Measurements from ENCODE around the gene ODC1.
"Not testable (repeated sequence)": the region's sequence is repeated elsewhere in the genome, so short reads cannot be mapped to it uniquely, and the experiment has no call there.

The ODC1 gene

DNA sequence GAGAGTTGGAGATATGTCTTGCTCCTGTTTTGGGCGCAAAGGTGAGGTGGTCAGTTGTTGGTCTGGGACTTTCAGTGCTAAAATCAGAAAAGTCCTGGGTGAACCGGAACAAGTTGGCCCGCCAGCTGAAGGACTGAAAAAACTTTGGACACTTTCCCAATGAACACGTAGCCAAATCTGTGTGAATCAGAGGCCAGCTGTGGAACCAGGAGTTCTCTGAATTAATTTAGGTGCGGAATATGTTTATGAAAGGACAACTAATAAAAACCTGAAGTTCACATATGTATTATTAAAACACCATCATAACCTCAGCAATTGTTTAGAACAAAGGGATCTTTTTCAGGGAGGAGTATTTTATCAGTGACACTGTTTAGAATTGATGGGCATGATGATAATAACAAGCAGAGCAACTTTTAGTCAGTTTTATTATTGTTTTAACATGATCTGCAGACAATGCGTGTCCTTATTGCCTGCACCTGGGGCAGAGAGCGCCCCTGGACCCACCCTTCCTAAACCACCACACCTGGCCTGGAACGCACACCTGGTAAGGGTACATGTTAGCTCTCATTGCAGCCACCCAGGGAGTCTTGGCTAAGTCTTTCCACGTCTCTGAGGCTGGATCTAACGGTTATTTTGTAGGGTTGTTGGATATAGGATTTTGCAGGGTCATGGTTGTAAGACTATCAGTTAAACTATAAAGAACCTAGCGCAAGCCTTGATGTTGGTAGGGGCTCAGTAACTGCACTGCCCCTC, 9.9 kb upstream of the ODC1 start:
- TF ChIP-seq, protein P1, sequence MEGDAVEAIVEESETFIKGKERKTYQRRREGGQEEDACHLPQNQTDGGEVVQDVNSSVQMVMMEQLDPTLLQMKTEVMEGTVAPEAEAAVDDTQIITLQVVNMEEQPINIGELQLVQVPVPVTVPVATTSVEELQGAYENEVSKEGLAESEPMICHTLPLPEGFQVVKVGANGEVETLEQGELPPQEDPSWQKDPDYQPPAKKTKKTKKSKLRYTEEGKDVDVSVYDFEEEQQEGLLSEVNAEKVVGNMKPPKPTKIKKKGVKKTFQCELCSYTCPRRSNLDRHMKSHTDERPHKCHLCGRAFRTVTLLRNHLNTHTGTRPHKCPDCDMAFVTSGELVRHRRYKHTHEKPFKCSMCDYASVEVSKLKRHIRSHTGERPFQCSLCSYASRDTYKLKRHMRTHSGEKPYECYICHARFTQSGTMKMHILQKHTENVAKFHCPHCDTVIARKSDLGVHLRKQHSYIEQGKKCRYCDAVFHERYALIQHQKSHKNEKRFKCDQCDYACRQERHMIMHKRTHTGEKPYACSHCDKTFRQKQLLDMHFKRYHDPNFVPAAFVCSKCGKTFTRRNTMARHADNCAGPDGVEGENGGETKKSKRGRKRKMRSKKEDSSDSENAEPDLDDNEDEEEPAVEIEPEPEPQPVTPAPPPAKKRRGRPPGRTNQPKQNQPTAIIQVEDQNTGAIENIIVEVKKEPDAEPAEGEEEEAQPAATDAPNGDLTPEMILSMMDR (IDR thresholded peaks at IDR 0.05; ENCODE audit: low read length): no peak
- no peak for TF ChIP-seq EZH2 (IDR thresholded peaks at IDR 0.05; ENCODE audit: borderline replicate concordance, low read length)
- Histone ChIP-seq H3K4me2 (ENCODE audit: low read length) (no peak overlapping the region), H3K9me3 (ENCODE audit: low read length) (no peaks in the 10 kb centered on the region), H3K36me3 (ENCODE audit: insufficient read depth, low read length) (no peaks in the 10 kb centered on the region), H3K27me3 (ENCODE audit: insufficient read depth, low read length) (peaks cover 19% of the 10 kb centered on the region; the same call in 1 of the 2 replicates), H3K79me2 (ENCODE audit: insufficient read depth, low read length) (no peaks in the 10 kb centered on the region), H3K9me2 (ENCODE audit: low read depth, low read length) (no peaks in the 10 kb centered on the region), H3K4me3 (ENCODE audit: low read depth, low read length, poor library complexity, severe bottlenecking) (no peak overlapping the region), H3K4me1 (ENCODE audit: insufficient read depth, low read length, severe bottlenecking) (no peaks in the 10 kb centered on the region), H4K20me1 (ENCODE audit: insufficient read depth, low read length) (no peaks in the 10 kb centered on the region), H3F3A (ENCODE audit: insufficient read depth, low read length) (no peaks in the 10 kb centered on the region), H2AFZ (ENCODE audit: low read length) (no peak overlapping the region), H3K9ac (ENCODE audit: low read length) (no peak overlapping the region), H3K27ac (ENCODE audit: low read depth, low read length, poor library complexity, severe bottlenecking) (no peak overlapping the region)

DNA sequence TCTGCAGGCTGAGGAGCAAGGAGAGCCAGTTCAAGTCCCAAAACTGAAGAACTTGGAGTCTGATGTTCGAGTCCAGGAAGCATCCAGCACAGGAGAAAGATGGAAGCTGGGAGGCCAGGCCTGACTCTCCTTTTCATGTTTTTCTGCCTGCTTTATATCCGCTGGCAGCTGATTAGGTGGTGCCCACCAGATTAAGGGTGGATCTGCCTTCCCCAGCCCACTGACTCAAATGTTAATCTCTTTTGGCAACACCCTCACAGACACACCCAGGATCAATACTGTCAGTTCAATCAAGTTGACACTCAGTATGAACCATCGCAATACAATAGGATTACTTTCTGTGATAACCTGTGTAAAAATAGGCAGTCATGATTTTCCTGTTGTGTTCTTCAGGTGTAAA, 9.1 kb upstream of the ODC1 start:
- H3K9ac ChIP-seq (ENCODE audit: low read length): not testable (repeated sequence)

DNA sequence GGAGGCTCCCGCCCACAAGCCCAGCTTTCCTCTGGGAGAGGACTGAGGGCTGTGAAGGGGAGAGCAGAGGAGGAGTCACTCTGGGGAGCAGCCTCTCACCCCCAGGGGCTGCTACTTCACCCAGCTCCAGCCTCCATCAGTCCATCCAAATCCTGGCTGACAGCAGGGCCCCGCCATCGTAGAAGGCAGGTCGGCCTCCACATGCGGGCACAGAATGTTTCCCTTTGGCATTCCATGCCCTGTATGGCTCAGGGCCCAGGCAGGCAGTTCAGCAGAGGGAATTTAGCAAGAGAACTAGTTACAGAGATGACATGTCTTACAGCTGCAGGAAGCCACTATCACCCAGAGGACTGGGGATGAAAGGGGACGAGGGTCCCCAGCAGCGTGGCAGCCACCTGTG, 6.4 kb upstream of the ODC1 start:
- H3K4me1 ChIP-seq (ENCODE audit: insufficient read depth, low read length, severe bottlenecking): peaks cover 2% of the 10 kb centered on the region
- H3K27ac ChIP-seq (ENCODE audit: low read depth, low read length, poor library complexity, severe bottlenecking): no peak overlapping the region
- no peaks in the 10 kb centered on the region for H3K79me2 ChIP-seq (ENCODE audit: insufficient read depth, low read length)

More for the DNA sequence above, 9.1 kb upstream of the ODC1 start:
- not testable (repeated sequence) for H3K79me2 ChIP-seq (ENCODE audit: insufficient read depth, low read length); H3K4me2 ChIP-seq (ENCODE audit: low read length); H3K27ac ChIP-seq (ENCODE audit: low read depth, low read length, poor library complexity, severe bottlenecking); H3K4me3 ChIP-seq (ENCODE audit: low read depth, low read length, poor library complexity, severe bottlenecking); H4K20me1 ChIP-seq (ENCODE audit: insufficient read depth, low read length); H3K9me2 ChIP-seq (ENCODE audit: low read depth, low read length); H3K9me3 ChIP-seq (ENCODE audit: low read length); H3K4me1 ChIP-seq (ENCODE audit: insufficient read depth, low read length, severe bottlenecking); H3K36me3 ChIP-seq (ENCODE audit: insufficient read depth, low read length); H3F3A ChIP-seq (ENCODE audit: insufficient read depth, low read length); H2AFZ ChIP-seq (ENCODE audit: low read length)
- peaks cover 15% of the 10 kb centered on the region; the same call in 1 of the 2 replicates for H3K27me3 ChIP-seq (ENCODE audit: insufficient read depth, low read length)

More for the DNA sequence above, 6.4 kb upstream of the ODC1 start:
- Histone ChIP-seq H3K9me3 (ENCODE audit: low read length) (no peaks in the 10 kb centered on the region), H3K9me2 (ENCODE audit: low read depth, low read length) (no peaks in the 10 kb centered on the region), H3K36me3 (ENCODE audit: insufficient read depth, low read length) (no peaks in the 10 kb centered on the region), H3K9ac (ENCODE audit: low read length) (no peak overlapping the region), H3K27me3 (ENCODE audit: insufficient read depth, low read length) (peaks cover 14% of the 10 kb centered on the region; the same call in 1 of the 2 replicates), H2AFZ (ENCODE audit: low read length) (no peak overlapping the region), H4K20me1 (ENCODE audit: insufficient read depth, low read length) (no peaks in the 10 kb centered on the region), H3K4me2 (ENCODE audit: low read length) (no peak overlapping the region), H3F3A (ENCODE audit: insufficient read depth, low read length) (no peaks in the 10 kb centered on the region), H3K4me3 (ENCODE audit: low read depth, low read length, poor library complexity, severe bottlenecking) (no peak overlapping the region)
- TF ChIP-seq, protein P1 (IDR thresholded peaks at IDR 0.05; ENCODE audit: low read length): no peak
- no peak for TF ChIP-seq EZH2 (IDR thresholded peaks at IDR 0.05; ENCODE audit: borderline replicate concordance, low read length)
